ENCODE data around the gene DHRS7B. TPM values are rescaled to one million over a fixed set of nuclear protein-coding genes. Genes with fewer than 3 reads are reported as not detected.

The DHRS7B gene
- total RNA-seq, 1 donor from 2014 or later: 24.7 TPM

DNA sequence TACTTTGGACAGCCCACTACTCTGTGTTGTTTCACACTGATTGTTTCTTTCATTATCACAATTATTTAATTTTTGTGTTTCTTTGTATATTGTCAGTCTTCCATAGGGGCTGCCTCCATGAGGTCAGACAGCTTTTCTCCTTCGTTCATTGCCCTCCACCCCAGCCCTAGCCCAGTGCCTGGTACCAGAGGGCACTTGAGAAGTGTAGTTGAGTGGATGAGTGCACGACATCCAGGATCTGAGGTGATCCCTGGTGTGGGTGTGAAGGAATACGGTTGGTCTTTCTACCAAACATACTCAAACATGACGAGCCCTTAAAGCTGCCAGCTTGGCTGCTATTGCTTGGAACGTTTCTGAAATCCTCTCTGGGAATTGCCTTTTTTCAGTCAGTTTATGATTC, 37.9 kb downstream of the DHRS7B start:
- Histone ChIP-seq H3K27me3 (ENCODE audit: control insufficient read depth, insufficient read depth, low read length) (no peaks in the 10 kb centered on the region), H3K36me3 (ENCODE audit: control insufficient read depth, insufficient read depth, low read length) (no peaks in the 10 kb centered on the region), H3K4me3 (ENCODE audit: low read depth, low read length) (no peak overlapping the region)
- FAIRE-seq: no peak
- DNase-seq (ENCODE audit: low read depth): no peak
- TF ChIP-seq CTCF (IDR thresholded peaks at IDR 0.05; ENCODE audit: insufficient read depth, low read length, severe bottlenecking): no peak

- DNase-seq (ENCODE audit: low read depth): no peak
Observed at GRCh38 chr17:21165922-21166594, 39.3 kb downstream of the DHRS7B start.

DNA sequence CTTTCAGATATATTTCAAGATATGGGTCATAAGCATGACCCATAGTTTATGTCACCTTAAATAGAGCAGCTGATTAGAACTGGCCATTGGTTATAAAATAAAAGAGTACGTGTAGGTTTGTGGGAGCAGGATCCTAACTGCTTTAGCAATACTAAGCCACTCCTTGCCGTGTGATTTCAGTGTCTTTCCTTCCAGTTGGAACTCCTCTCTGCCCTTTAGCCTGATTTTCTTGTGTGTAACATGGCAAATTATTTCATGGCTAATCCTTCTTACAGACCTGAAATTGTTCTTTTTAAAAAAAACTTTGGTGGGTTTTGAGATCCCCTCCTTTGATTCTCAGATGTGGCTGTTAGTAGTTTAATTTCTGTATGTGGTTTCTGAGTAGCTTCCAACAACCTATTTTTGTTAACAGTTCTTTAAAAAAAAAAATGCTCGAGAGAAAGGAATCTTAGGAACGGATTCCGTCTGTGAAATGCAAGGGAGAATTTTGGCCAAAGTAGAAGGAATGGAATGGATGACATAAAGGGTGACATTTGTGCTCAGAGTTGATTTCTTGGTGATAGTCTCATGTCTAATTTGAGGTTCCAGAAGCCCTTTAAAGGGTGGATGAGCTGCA, 39.9 kb downstream of the DHRS7B start:
- no peak for FAIRE-seq
- DNase-seq (ENCODE audit: low read depth): no peak
- Histone ChIP-seq H3K27me3 (ENCODE audit: control insufficient read depth, insufficient read depth, low read length) (no peaks in the 10 kb centered on the region), H3K36me3 (ENCODE audit: control insufficient read depth, insufficient read depth, low read length) (no peaks in the 10 kb centered on the region), H3K4me3 (ENCODE audit: low read depth, low read length) (no peak overlapping the region)
- TF ChIP-seq CTCF (IDR thresholded peaks at IDR 0.05; ENCODE audit: insufficient read depth, low read length, severe bottlenecking): no peak

More at GRCh38 chr17:21165922-21166594, 39.3 kb downstream of the DHRS7B start:
- Histone ChIP-seq H3K36me3 (ENCODE audit: control insufficient read depth, insufficient read depth, low read length) (no peaks in the 10 kb centered on the region), H3K27me3 (ENCODE audit: control insufficient read depth, insufficient read depth, low read length) (no peaks in the 10 kb centered on the region), H3K4me3 (ENCODE audit: low read depth, low read length) (no peak overlapping the region)
- FAIRE-seq: no peak
- TF ChIP-seq CTCF (IDR thresholded peaks at IDR 0.05; ENCODE audit: insufficient read depth, low read length, severe bottlenecking): no peak

DNA sequence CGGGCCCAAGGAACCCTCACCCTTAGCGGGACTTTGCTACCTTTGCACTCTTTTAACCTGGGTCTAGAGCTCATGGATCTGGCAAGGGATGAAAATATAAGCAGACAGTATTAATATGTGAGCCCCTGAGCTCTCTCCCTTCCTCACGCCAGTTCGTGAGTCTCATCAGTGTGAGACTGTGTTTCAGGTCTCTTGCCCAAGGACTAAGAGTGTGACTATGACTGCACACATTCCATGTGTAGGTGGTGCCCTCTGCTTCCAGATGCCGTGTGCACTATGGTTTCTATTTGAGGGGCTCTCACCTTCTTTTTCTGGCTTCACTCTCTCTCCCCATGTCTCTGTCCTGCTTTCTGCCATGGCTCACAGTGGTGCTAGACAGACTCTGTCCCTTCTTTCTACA, 40.5 kb downstream of the DHRS7B start:
- no peak for FAIRE-seq
- DNase-seq (ENCODE audit: low read depth): peak; percentile 5
- H3K36me3 ChIP-seq (ENCODE audit: control insufficient read depth, insufficient read depth, low read length): peaks cover 2% of the 10 kb centered on the region
- no peak for TF ChIP-seq CTCF (IDR thresholded peaks at IDR 0.05; ENCODE audit: insufficient read depth, low read length, severe bottlenecking)
- H3K27me3 ChIP-seq (ENCODE audit: control insufficient read depth, insufficient read depth, low read length): no peaks in the 10 kb centered on the region
- H3K4me3 ChIP-seq (ENCODE audit: low read depth, low read length): no peak overlapping the region

GRCh38 chr17:21168555-21168865, 41.7 kb downstream of the DHRS7B start:
- H3K4me3 ChIP-seq (ENCODE audit: low read depth, low read length): no peak overlapping the region
- DNase-seq (ENCODE audit: low read depth) (no peak), FAIRE-seq (no peak)
- peaks cover 2% of the 10 kb centered on the region for H3K36me3 ChIP-seq (ENCODE audit: control insufficient read depth, insufficient read depth, low read length)
- no peak for TF ChIP-seq CTCF (IDR thresholded peaks at IDR 0.05; ENCODE audit: insufficient read depth, low read length, severe bottlenecking)
- H3K27me3 ChIP-seq (ENCODE audit: control insufficient read depth, insufficient read depth, low read length): no peaks in the 10 kb centered on the region

DNA sequence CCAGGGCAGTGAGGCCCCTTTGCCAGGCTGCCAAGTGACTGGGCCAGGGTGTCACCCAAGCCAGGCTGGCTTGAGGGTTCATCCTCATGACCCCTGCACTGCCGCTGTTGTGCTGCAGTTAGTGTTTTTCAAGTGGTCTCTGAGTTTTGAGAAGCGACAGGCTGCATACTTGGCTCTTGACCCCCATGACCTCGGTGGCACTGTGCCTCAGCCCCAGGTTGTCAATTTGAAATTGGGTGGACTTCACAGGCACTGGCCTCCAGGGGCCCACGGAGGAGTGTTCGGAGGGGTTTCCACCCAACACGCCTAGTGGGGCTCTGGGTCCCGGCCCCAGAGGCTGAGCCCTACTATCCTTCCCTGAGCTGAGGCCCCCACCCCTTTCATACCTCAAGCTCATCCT, 42.7 kb downstream of the DHRS7B start:
- H3K4me3 ChIP-seq (ENCODE audit: low read depth, low read length): no peak overlapping the region
- DNase-seq (ENCODE audit: low read depth): no peak
- peaks cover 2% of the 10 kb centered on the region for H3K36me3 ChIP-seq (ENCODE audit: control insufficient read depth, insufficient read depth, low read length)
- no peaks in the 10 kb centered on the region for H3K27me3 ChIP-seq (ENCODE audit: control insufficient read depth, insufficient read depth, low read length)
- TF ChIP-seq CTCF (IDR thresholded peaks at IDR 0.05; ENCODE audit: insufficient read depth, low read length, severe bottlenecking): no peak
- no peak for FAIRE-seq
